Sigmoid colon (tissue), 7 donors: ENCODE results near the gene FYN. TPM values are rescaled to one million over a fixed set of nuclear protein-coding genes. Genes with fewer than 3 reads are reported as not detected.

Experiments used
- DNase-seq: peaks from one replicate; pipeline ENCODE4 v3.0.0-alpha.2; 2019
- H3K27ac ChIP-seq, 4 donors: fragments of 200-600 bp; sonication (generic); one replicate each; pipeline ENCODE4 v1.5.1; 2016 to 2019; ENCODE audit warnings: mild to moderate bottlenecking in 1 of 4
- H3K27me3 ChIP-seq, 3 donors: fragments of 200-600 bp; sonication (generic); one replicate each; pipeline ENCODE4 v1.5.1; 2019; ENCODE audit warnings: mild to moderate bottlenecking in 1 of 3
- H3K36me3 ChIP-seq, 4 donors: fragments of 200-600 bp; sonication (generic); one replicate each; pipeline ENCODE4 v1.5.1; 2016 to 2019
- H3K4me1 ChIP-seq, 4 donors: fragments of 200-600 bp; sonication (generic); one replicate each; pipeline ENCODE4 v1.5.1; 2017 to 2019
- H3K4me3 ChIP-seq, 4 donors: fragments of 200-600 bp; sonication (generic); one replicate each; pipeline ENCODE4 v1.5.1; 2017 to 2019; ENCODE audit warnings: mild to moderate bottlenecking in 2 of 4, moderate library complexity in 1 of 4
- H3K9me3 ChIP-seq, 4 donors: fragments of 200-600 bp in 3 of 4; sonication (generic) in 3 of 4; one replicate each; pipeline versions ENCODE4 v1.5.1 to v1.6.1; 2013 to 2019
- CTCF ChIP-seq, 4 experiments: fragments of 450-650 bp in 3 of 4; fragments of 200-600 bp in 1 of 4; IDR thresholded peaks; one replicate each; pipeline ENCODE4 v1.5.1; 2016 to 2019; ENCODE audit warnings: antibody characterized with exemption in 4 of 4, mild to moderate bottlenecking in 3 of 4, moderate library complexity in 2 of 4
- EP300 ChIP-seq, 4 donors: sonication (generic); formaldehyde crosslinking; IDR thresholded peaks; one replicate each; pipeline ENCODE4 v1.6.1; 2017; ENCODE audit warnings: antibody characterized with exemption in 4 of 4
- POLR2A ChIP-seq, 2 donors: fragments of 450-650 bp; IDR thresholded peaks; one replicate each; pipeline ENCODE4 v1.6.1; 2016; ENCODE audit warnings: antibody characterized with exemption in 2 of 2, mild to moderate bottlenecking in 2 of 2, moderate library complexity in 2 of 2
- POLR2AphosphoS5 ChIP-seq, 4 donors: sonication (generic); formaldehyde crosslinking; IDR thresholded peaks; one replicate each; pipeline ENCODE4 v1.6.1; 2017; ENCODE audit warnings: antibody characterized with exemption in 4 of 4
- WGBS, 2 donors: extraction: QIAGEN DNeasy Blood & Tissue Kit; methylation state at CpG; one replicate each; pipeline ENCODE4 v1.1.7; 2013; 5-methylcytosine and 5-hydroxymethylcytosine counted together
- intact Hi-C: fragments of 100-400 bp; cut with DNase I; formaldehyde crosslinking; loops from one replicate; pipeline ENCODE4 v1.15.1; 2023
- polyA plus RNA-seq, 3 donors: library from polyadenylated mRNA; stranded (reverse); fragments of 200-250 nt; gene quantifications; one replicate each; pipeline ENCODE4 v1.2.3, GENCODE V29; 2013
- total RNA-seq, 4 donors: library from RNA; depleted of rRNA; stranded (reverse); fragments of >200 nt; gene quantifications; one replicate each; pipeline ENCODE4 v1.1.0, GENCODE V29; 2016
- donor health status: healthy with polysubstance abuse.
- donor health status: Bipolar disorder and iron deficiency.
- donor health status: healthy.

The FYN gene
- total RNA-seq (10 to 100 TPM; 56.9 to 81.4 (median 67.9) TPM), polyA plus RNA-seq (10 to 100 TPM in 2 of 3 donors, 1 to 10 TPM in 1; 2.3 to 43.9 (median 35.4) TPM)

GRCh38 chr6:111873178-111874024, at the start of gene FYN:
Gene FYN, minus strand, starts transcription at chr6:111873452. Its CDS starts 153,401 bp downstream, at chr6:111720051.
- Histone ChIP-seq H3K4me1 (peaks cover 0 to 29% (median 13%) of the 10 kb centered on the region in 4 donors), H3K9me3 (no peaks in the 10 kb centered on the region), H3K36me3 (no peaks in the 10 kb centered on the region), H3K27me3 (no peaks in the 10 kb centered on the region), H3K4me3 (peak within 1 kb of the TSS; percentile 67 to 97 (median 84)), H3K27ac (peak within 1 kb of the TSS; percentile 78 to 91 (median 84))
- peak; percentile 99 for DNase-seq
- intact Hi-C loops, result loop anchor here (1.0 to 5.0 kb wide), 5 partner anchors 71 to 169 kb away; no protein-coding TSS in a partner anchor
- TF ChIP-seq EP300 (IDR thresholded peaks at IDR 0.05) (no peak), POLR2AphosphoS5 (IDR thresholded peaks at IDR 0.05) (peak; percentile 88 to 99 (median 96)), CTCF (IDR thresholded peaks at IDR 0.05) (peak in 3 of 4 experiments; percentile 17 to 55 (median 40)), POLR2A (IDR thresholded peaks at IDR 0.05) (peak; percentile 33 to 53)
- 0 to 1% methylated on average over 75 of the region's 75 CpGs for WGBS, 2 donors

DNA sequence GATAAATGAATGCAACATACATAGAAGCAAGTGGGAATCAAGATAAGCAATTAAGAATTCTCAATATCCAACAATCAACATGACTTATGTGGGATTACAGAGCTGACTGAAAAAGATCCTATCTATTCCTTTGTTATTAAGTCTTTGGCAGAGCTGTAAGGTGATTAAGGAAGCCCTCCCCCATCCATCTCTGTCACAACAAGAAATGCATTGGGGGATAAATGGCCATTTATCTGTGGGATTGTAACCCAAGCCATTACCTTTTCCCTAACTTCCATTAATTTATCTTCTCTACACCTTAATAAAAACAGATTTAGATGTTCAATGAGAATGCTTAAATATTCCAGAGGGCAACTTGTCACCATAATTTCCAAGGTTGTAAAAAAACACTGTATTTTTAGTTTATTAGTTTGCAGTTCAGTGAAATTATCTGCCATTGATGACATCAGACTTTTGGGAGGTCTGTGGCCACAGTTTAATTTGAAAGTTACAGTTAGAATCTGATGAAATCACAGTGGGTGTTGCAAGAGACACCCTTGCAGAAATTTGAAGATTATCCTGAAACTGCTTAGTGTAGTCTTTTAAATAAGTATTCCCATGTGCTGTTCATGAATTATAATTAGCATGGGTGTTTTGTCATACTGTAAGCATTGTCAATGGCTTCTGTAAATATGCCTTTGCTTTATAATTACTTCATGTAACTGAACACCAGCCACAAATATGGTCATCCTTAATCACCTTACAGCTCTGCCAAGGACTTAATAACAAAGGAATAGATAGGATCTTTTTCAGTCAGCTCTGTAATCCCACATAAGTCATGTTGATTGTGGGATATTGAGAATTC, 49.4 kb upstream of the FYN start:
- no peak overlapping the region for H3K27ac ChIP-seq
- DNase-seq, result no peak
- no peak for TF ChIP-seq CTCF (IDR thresholded peaks at IDR 0.05)
- TF ChIP-seq EP300 (IDR thresholded peaks at IDR 0.05), result no peak
- no peak for TF ChIP-seq POLR2AphosphoS5 (IDR thresholded peaks at IDR 0.05)
- no peak for TF ChIP-seq POLR2A (IDR thresholded peaks at IDR 0.05)
- intact Hi-C loops, result no loop called here
- H3K36me3 ChIP-seq, result no peaks in the 10 kb centered on the region
- no peaks in the 10 kb centered on the region for H3K9me3 ChIP-seq
- H3K27me3 ChIP-seq, result no peaks in the 10 kb centered on the region
- H3K4me3 ChIP-seq, result no peak overlapping the region
- H3K4me1 ChIP-seq, result peaks cover 0 to 12% (median 2%) of the 10 kb centered on the region in 4 donors

DNA sequence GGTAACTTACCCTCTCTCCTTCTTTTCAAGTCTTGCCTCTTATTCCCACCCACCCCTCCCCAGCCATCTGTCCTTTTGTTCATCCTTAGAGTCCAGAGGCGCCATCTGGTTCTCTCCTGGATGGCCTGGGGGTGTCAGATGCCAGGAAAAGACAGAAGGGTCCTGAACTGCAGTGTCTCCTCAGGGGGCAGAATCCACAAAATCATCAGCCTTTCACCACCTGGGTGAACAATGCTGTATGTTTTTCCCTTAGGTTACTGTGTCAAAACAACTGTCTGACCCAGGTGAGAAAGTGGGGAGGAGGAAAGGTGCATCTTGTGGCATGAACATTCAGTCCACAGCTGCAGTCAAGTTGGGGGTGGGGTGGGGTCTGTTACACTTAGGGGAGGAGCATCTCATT, 47.9 kb upstream of the FYN start:
- intact Hi-C loops, result no loop called here
- 71 to 88% methylated on average over 1 of the region's 1 CpG for WGBS, 2 donors
- no peak overlapping the region for H3K4me3 ChIP-seq
- H3K4me1 ChIP-seq, result peaks cover 0 to 12% (median 2%) of the 10 kb centered on the region in 4 donors
- H3K27ac ChIP-seq, result no peak overlapping the region
- H3K9me3 ChIP-seq, result no peaks in the 10 kb centered on the region
- DNase-seq, result no peak
- H3K36me3 ChIP-seq, result no peaks in the 10 kb centered on the region
- TF ChIP-seq EP300 (IDR thresholded peaks at IDR 0.05), result no peak
- TF ChIP-seq CTCF (IDR thresholded peaks at IDR 0.05), result no peak
- no peak for TF ChIP-seq POLR2A (IDR thresholded peaks at IDR 0.05)
- no peak for TF ChIP-seq POLR2AphosphoS5 (IDR thresholded peaks at IDR 0.05)
- no peaks in the 10 kb centered on the region for H3K27me3 ChIP-seq

GRCh38 chr6:111920578-111920977, 47.3 kb upstream of the FYN start:
- intact Hi-C loops, result no loop called here
- no peak overlapping the region for H3K27ac ChIP-seq
- H3K4me3 ChIP-seq, result no peak overlapping the region
- no peak for DNase-seq
- no peaks in the 10 kb centered on the region for H3K36me3 ChIP-seq
- H3K9me3 ChIP-seq, result no peaks in the 10 kb centered on the region
- 89 to 91% methylated on average over 7 of the region's 7 CpGs for WGBS, 2 donors
- TF ChIP-seq EP300 (IDR thresholded peaks at IDR 0.05) (no peak), POLR2A (IDR thresholded peaks at IDR 0.05) (no peak), POLR2AphosphoS5 (IDR thresholded peaks at IDR 0.05) (no peak), CTCF (IDR thresholded peaks at IDR 0.05) (no peak)
- no peaks in the 10 kb centered on the region for H3K27me3 ChIP-seq
- H3K4me1 ChIP-seq, result peaks cover 0 to 12% (median 2%) of the 10 kb centered on the region in 4 donors
